ENCODE data around the gene SNX14. TPM values are rescaled to one million over a fixed set of nuclear protein-coding genes. Genes with fewer than 3 reads are reported as not detected.

SNX14 gene
- total and polyA plus RNA-seq, 2 of the 13 experiments (the other 11 are each of a cell fraction or from before 2014, with no cell fraction given) = 83.5 to 112 TPM

- TF ChIP-seq ZBTB26 (CRISPR knock-in tag; IDR thresholded peaks at IDR 0.05; ENCODE audit: borderline replicate concordance) (0 out of 2 replicates have a peak, but pooled peaks have one; percentile 40), SIN3A (IDR thresholded peaks at IDR 0.05; ENCODE audit: borderline replicate concordance, low read depth, low read length) (peak; percentile 52; the same call in 1 of the 2 replicates), PAX8 (CRISPR knock-in tag; IDR thresholded peaks at IDR 0.05; ENCODE audit: borderline replicate concordance) (0 out of 2 replicates have a peak, but pooled peaks have one; percentile 28), ZNF747 (CRISPR knock-in tag; IDR thresholded peaks at IDR 0.05; ENCODE audit: borderline replicate concordance) (no peak), HMGA1 (CRISPR knock-in tag; conservative IDR thresholded peaks at IDR 0.05) (no peak), ARHGAP35 (CRISPR knock-in tag; IDR thresholded peaks at IDR 0.05; ENCODE audit: borderline replicate concordance) (peak; percentile 60; the same call in 1 of the 2 replicates), MIER3 (CRISPR knock-in tag; IDR thresholded peaks at IDR 0.05; ENCODE audit: borderline replicate concordance) (no peak), ZNF484 (CRISPR knock-in tag; IDR thresholded peaks at IDR 0.05; ENCODE audit: borderline replicate concordance, low read depth) (no peak), ZNF572 (CRISPR knock-in tag; IDR thresholded peaks at IDR 0.05) (no peak), JARID2 (CRISPR knock-in tag; IDR thresholded peaks at IDR 0.05; ENCODE audit: insufficient replicate concordance) (no peak), ZNF775 (CRISPR knock-in tag; IDR thresholded peaks at IDR 0.05; ENCODE audit: borderline replicate concordance) (no peak), ZNF562 (CRISPR knock-in tag; IDR thresholded peaks at IDR 0.05; ENCODE audit: borderline replicate concordance) (0 out of 2 replicates have a peak, but pooled peaks have one; percentile 34), ZNF550 (CRISPR knock-in tag; IDR thresholded peaks at IDR 0.05; ENCODE audit: borderline replicate concordance) (no peak), SRSF4 (IDR thresholded peaks at IDR 0.05; ENCODE audit: low read depth, low read length, poor library complexity, severe bottlenecking) (no peak), PHF8 (CRISPR knock-in tag; IDR thresholded peaks at IDR 0.05) (peak; percentile 44), ZKSCAN8 (CRISPR knock-in tag; IDR thresholded peaks at IDR 0.05; ENCODE audit: borderline replicate concordance) (no peak), ZNF790 (CRISPR knock-in tag; IDR thresholded peaks at IDR 0.05; ENCODE audit: borderline replicate concordance) (peak; percentile 80; the same call in 1 of the 2 replicates), DMAP1 (CRISPR knock-in tag; IDR thresholded peaks at IDR 0.05) (peak; percentile 27), ZNF773 (CRISPR knock-in tag; IDR thresholded peaks at IDR 0.05; ENCODE audit: borderline replicate concordance) (no peak), ZNF326 (CRISPR knock-in tag; IDR thresholded peaks at IDR 0.05; ENCODE audit: borderline replicate concordance) (no peak), REXO4 (CRISPR knock-in tag; IDR thresholded peaks at IDR 0.05; ENCODE audit: borderline replicate concordance) (0 out of 2 replicates have a peak, but pooled peaks have one; percentile 47), MYC (CRISPR knock-in tag; IDR thresholded peaks at IDR 0.05; ENCODE audit: borderline replicate concordance) (peak; percentile 16; the same call in 1 of the 2 replicates), GATAD2A (CRISPR knock-in tag; IDR thresholded peaks at IDR 0.05) (no peak), ZNF124 (CRISPR knock-in tag; IDR thresholded peaks at IDR 0.05) (0 out of 2 replicates have a peak, but pooled peaks have one; percentile 21), MED8 (CRISPR knock-in tag; IDR thresholded peaks at IDR 0.05; ENCODE audit: insufficient replicate concordance) (no peak), IRX3 (CRISPR knock-in tag; IDR thresholded peaks at IDR 0.05; ENCODE audit: borderline replicate concordance, low read depth) (0 out of 2 replicates have a peak, but pooled peaks have one; percentile 51)
- TF ChIP-seq, protein P1, sequence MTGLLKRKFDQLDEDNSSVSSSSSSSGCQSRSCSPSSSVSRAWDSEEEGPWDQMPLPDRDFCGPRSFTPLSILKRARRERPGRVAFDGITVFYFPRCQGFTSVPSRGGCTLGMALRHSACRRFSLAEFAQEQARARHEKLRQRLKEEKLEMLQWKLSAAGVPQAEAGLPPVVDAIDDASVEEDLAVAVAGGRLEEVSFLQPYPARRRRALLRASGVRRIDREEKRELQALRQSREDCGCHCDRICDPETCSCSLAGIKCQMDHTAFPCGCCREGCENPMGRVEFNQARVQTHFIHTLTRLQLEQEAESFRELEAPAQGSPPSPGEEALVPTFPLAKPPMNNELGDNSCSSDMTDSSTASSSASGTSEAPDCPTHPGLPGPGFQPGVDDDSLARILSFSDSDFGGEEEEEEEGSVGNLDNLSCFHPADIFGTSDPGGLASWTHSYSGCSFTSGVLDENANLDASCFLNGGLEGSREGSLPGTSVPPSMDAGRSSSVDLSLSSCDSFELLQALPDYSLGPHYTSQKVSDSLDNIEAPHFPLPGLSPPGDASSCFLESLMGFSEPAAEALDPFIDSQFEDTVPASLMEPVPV (CRISPR knock-in tag; IDR thresholded peaks at IDR 0.05) = peak; percentile 80; the same call in 1 of the 2 replicates
These were observed 48.5 kb upstream of the SNX14 start (continued) for GRCh38 chr6:85641897-85642773.

All from HepG2 (cell line).